GM10847 (cell line): ENCODE results near the gene TAMALIN.

Experiments
- POLR2A ChIP-seq: IDR thresholded peaks from 2 replicates; pipeline ENCODE4 v1.6.1; 2011; ENCODE audit not compliant: insufficient read length; ENCODE audit errors: extremely low read depth

The TAMALIN gene

GRCh38 chr12:51975196-51975595, 31.6 kb upstream of the TAMALIN start:
- no peak for TF ChIP-seq POLR2A

- no peak for TF ChIP-seq POLR2A
Measured at GRCh38 chr12:51976376-51977160, 30.2 kb upstream of the TAMALIN start.

GRCh38 chr12:51977320-51977753, 29.4 kb upstream of the TAMALIN start:
- TF ChIP-seq POLR2A, result no peak

GRCh38 chr12:51980051-51980808, 26.5 kb upstream of the TAMALIN start:
- no peak for TF ChIP-seq POLR2A

GRCh38 chr12:51980809-51981127, 26.0 kb upstream of the TAMALIN start:
- TF ChIP-seq POLR2A, result no peak

- TF ChIP-seq POLR2A, result no peak
Measured at GRCh38 chr12:51984657-51985056, 22.1 kb upstream of the TAMALIN start.

GRCh38 chr12:51985154-51985835, 21.5 kb upstream of the TAMALIN start:
- no peak for TF ChIP-seq POLR2A

GRCh38 chr12:51986834-51987233, 19.9 kb upstream of the TAMALIN start:
- TF ChIP-seq POLR2A, result no peak

GRCh38 chr12:51992246-51992645, 14.5 kb upstream of the TAMALIN start:
- TF ChIP-seq POLR2A, result no peak

GRCh38 chr12:51994539-51994820, 12.3 kb upstream of the TAMALIN start:
- no peak for TF ChIP-seq POLR2A

- no peak for TF ChIP-seq POLR2A
Measured at GRCh38 chr12:51994959-51995358, 11.8 kb upstream of the TAMALIN start.

GRCh38 chr12:51997136-51997535, 9.6 kb upstream of the TAMALIN start:
- TF ChIP-seq POLR2A, result no peak

GRCh38 chr12:52003016-52003550, 3.7 kb upstream of the TAMALIN start:
- TF ChIP-seq POLR2A, result no peak

- TF ChIP-seq POLR2A, result no peak
Measured at GRCh38 chr12:52003591-52003990, 3.2 kb upstream of the TAMALIN start.

GRCh38 chr12:52004042-52004648, 2.6 kb upstream of the TAMALIN start:
- no peak for TF ChIP-seq POLR2A
